Measurements from ENCODE around the gene SPAG9.

DNA sequence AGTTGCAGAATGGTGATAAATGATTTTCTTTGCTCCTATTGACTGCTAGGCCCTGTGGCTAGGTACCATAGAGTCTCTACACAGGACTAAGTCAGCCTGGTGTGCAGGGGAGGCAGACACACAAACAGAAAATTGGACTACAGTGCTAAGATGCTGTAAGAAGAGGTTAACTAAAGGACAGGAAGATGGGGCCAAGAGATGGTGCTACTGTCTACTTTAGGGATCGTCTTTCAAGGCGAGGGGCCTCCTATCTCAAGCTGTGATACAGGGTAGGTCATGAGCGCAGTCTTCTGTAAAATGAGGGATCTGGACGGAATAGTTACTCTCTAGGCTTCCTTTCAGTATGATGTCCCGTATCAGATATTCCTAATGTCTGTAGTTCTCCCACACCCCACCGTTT is 33.5 kb upstream of the SPAG9 start:
- TF ChIP-seq, protein P1, sequence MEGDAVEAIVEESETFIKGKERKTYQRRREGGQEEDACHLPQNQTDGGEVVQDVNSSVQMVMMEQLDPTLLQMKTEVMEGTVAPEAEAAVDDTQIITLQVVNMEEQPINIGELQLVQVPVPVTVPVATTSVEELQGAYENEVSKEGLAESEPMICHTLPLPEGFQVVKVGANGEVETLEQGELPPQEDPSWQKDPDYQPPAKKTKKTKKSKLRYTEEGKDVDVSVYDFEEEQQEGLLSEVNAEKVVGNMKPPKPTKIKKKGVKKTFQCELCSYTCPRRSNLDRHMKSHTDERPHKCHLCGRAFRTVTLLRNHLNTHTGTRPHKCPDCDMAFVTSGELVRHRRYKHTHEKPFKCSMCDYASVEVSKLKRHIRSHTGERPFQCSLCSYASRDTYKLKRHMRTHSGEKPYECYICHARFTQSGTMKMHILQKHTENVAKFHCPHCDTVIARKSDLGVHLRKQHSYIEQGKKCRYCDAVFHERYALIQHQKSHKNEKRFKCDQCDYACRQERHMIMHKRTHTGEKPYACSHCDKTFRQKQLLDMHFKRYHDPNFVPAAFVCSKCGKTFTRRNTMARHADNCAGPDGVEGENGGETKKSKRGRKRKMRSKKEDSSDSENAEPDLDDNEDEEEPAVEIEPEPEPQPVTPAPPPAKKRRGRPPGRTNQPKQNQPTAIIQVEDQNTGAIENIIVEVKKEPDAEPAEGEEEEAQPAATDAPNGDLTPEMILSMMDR (IDR thresholded peaks at IDR 0.05; ENCODE audit: low read depth, low read length, poor library complexity, severe bottlenecking) = no peak
- no peak for TF ChIP-seq EZH2phosphoT487 (IDR thresholded peaks at IDR 0.05; ENCODE audit: borderline replicate concordance, low read length)
